ENCODE results near the gene HNRNPH2. TPM values are rescaled to one million over a fixed set of nuclear protein-coding genes. Genes with fewer than 3 reads are reported as not detected.

Gene HNRNPH2
- total and polyA plus RNA-seq, 9 of the 15 experiments (the other 6 are each of a cell fraction or from before 2014, with no cell fraction given), result 40.0 to 130 (median 60.3) TPM

GRCh38 chrX:101386542-101386885 is 21.5 kb upstream of the HNRNPH2 start (continued):
- TF ChIP-seq GTF3C2 (IDR thresholded peaks at IDR 0.05; ENCODE audit: borderline replicate concordance, extremely low read depth, insufficient read length), result no peak
- no peak for TF ChIP-seq ZKSCAN1 (IDR thresholded peaks at IDR 0.05; ENCODE audit: low read depth, low read length)
- no peak for TF ChIP-seq ZNF609 (CRISPR knock-in tag; IDR thresholded peaks at IDR 0.05; ENCODE audit: borderline replicate concordance)
- no peak for TF ChIP-seq SMAD2 (IDR thresholded peaks at IDR 0.05; ENCODE audit: low read depth, low read length)
- TF ChIP-seq ESRRB (CRISPR knock-in tag; IDR thresholded peaks at IDR 0.05; ENCODE audit: borderline replicate concordance), result no peak
- TF ChIP-seq ILK (tag; IDR thresholded peaks at IDR 0.05; ENCODE audit: borderline replicate concordance, low read depth), result no peak
- TF ChIP-seq ARID3B (CRISPR knock-in tag; IDR thresholded peaks at IDR 0.05; ENCODE audit: borderline replicate concordance), result no peak
- TF ChIP-seq ZSCAN29 (IDR thresholded peaks at IDR 0.05), result no peak
- TF ChIP-seq LARP7 (IDR thresholded peaks at IDR 0.05), result no peak
- no peak for TF ChIP-seq XRCC3 (IDR thresholded peaks at IDR 0.05)
- TF ChIP-seq TSHZ1 (CRISPR knock-in tag; IDR thresholded peaks at IDR 0.05), result no peak
- no peak for TF ChIP-seq KDM2B (CRISPR knock-in tag; IDR thresholded peaks at IDR 0.05)

Data from K562 (cell line).